Stimulated activated CD4-positive, alpha-beta T cell treated with anti-CD3 and anti-CD28 coated beads, Interleukin-2, amount 100 ng/mL, for 4 hours (primary cell): ENCODE results near the gene AGMO.

Source experiments
- DNase-seq: peaks from one replicate; pipeline ENCODE4 v3.0.0-alpha.2; 2020; ENCODE audit warnings: low read depth

Gene AGMO

DNA sequence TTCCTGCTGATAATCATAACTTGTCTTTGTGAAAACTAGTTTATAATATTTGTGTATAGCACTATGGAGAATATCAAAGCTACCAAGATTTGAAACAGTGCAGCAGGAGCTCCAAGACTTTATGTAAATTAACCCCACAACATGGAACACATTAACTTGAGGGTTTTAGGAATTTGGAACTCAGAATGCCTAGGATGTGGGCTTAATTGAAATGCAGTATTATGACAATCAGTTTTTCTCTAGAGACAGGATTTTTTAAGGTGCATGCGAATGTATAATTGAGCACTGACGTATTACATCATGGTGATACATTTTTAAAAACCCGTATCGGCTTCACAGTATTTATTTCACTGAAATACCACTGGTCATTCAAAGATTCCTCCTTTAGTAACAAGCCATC, 346.2 kb downstream of the AGMO start:
- no peak for DNase-seq

DNA sequence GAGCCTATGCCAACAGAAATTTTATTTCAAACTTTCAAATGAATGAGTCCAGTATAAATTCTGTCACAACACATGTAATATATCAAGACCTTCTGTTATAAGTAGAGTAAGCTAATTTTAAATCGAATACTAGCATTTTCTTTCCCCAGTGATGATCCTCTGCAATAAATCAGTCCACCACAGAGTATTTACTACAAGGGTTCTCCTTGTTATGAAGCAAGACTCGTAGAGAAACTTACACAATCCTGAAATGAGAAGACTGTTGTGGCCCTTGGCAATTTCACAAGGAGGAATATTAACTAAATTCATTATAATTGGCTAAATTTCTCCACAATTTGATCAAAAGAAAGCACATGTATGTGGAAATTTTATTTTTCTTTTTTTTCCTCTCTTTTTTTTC, 346.8 kb downstream of the AGMO start:
- DNase-seq = no peak

DNA sequence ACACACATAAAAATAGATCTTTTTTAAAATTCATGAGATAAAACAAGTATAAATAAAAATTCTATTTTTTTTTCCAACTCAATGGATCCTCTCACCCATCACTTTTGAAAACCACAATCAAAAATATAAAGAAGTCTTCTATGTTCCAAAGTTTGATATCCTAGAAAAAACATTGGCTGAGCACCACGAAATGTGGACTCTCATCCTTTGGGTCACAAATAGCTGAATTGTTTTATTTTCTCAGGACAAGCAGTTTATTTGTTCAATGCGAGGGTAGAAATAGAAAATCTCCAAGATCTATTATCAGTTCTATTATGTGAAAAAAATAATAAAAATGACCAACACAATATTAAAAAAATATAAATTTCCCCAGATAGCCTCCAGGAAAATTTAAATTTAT, 348.7 kb downstream of the AGMO start:
- no peak for DNase-seq

DNA sequence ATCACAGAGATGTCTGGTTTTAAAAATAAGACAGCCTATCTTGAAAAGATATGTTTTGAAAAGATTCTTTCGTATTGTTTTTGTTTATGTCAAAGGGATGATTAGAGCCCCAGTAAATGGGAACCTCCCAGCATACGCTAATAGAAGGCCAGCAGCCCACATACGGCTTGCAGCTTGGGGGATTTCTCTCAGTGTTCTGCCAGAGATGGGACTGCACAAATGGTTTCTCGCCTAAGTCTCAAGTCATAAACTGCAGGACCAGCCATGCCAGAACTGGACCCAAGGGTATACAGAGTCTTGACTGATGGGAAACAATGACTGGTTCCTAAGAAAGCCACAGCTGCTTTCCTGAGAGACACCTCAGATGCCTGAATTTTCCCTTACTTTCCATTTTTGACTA, 352.4 kb downstream of the AGMO start:
- DNase-seq = no peak

DNA sequence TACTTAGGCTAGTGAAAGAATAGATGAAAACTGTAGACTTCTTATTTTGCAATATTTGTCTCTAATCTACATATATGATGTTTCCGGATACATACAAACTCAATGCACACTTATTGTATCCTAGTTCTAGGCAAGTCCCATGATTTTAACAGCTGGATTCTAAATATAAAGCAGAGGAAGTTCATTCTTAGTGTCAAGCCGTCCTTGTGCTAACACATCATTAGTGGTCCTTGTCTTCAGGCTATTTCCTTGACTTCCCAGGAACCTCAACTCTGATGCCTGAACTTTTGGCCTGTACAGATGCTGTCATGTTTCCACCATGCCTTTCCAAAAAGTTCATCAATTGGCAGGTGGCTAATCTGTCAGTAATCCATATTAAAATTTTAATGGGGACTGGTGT, 357.4 kb downstream of the AGMO start:
- no peak for DNase-seq

DNA sequence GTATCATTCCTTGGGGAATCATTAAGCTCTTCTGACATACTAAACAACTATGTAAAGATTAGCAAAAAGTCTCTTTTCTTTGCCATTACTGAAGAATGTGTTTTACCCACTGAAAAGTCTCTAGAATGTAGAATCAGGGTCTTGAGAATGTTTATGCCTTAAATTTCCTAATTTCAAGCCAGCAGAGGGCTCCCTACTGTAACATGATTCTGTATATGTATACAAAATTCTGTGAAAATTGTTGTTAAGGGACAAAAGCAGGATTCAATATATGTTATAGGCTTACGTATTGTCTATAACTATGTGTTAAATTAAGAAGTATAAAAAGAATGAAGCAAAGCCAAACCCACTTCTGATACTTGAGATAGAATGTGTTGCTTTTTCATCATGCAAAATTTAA, 362.3 kb downstream of the AGMO start:
- no peak for DNase-seq

DNA sequence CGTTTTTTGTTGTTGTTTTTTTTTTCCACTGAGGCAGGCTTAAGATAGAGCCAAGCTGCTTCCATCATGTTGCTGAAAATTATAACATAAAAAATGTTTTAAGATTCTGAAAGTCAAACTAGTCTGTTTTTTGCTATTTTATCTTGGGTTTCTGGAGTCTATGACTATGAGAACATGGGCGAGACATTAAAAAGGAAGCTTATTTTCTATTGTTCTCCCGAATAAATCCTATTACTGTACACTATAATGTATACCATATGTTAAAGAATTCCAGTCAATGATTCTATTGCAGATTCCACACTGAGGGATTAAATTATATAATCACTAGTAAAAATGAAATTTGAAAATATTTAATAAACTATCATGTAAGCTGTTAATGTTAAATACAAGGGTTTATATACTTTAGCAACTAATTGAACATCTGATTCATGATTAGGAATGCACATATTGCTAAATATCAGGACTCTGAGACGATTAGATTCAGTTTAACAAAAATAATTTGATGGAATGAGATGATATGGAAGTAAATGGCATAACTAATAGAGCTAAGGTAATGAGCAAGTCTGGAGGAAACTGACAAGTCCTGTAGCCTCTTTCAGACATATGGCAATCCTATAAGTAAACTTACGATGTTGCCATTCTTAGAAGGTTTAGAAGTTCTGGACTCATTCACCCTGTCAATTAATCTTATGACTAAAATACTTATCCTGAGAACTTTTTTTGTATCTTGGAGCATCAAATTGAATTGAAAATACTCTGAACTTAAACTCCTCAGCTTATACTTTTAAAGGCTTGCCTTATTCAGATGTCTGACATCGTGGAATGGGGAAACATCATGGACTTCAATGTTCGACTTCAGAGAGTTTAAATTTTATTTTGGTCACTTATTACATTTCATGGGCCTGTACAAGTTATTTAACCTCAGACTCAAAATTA, 364.5 kb downstream of the AGMO start:
- DNase-seq = no peak

DNA sequence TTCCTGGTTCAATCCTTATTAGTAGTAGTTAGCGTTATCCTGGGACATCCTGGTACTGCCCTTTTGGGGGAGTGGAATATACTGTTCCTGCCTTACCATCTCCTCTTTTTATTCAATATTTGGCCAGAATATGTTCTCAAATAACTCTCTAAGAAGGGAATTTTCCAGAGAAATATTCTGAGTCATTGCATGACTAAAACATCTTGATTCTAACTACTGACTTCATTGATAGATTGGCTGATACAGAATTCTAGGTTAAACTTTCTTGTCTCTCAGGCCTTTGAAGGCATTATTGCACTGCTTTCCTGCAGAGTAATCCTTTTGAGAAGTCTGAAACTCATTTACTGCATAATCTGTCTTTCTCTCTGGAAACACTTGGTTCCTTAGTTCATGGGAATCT, 383.8 kb downstream of the AGMO start:
- no peak for DNase-seq

DNA sequence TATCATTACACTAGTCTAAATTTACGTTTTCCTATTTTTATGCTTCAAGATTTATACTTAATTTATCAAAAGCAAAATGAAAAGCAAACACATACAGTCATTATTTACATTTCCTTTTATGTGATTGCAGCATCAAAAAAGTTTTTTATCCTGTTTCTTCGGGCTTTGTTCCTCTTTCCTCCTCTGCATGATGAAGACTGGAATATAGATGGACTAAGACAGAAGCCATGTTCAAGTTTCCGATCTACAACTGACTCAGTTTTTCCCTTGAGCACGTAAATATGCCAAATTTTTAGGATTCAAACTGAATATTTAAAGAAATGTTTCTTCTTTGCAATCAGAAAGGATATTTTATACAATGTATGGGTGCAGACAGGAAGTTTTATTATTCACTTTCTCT, 385.7 kb downstream of the AGMO start:
- DNase-seq = no peak

DNA sequence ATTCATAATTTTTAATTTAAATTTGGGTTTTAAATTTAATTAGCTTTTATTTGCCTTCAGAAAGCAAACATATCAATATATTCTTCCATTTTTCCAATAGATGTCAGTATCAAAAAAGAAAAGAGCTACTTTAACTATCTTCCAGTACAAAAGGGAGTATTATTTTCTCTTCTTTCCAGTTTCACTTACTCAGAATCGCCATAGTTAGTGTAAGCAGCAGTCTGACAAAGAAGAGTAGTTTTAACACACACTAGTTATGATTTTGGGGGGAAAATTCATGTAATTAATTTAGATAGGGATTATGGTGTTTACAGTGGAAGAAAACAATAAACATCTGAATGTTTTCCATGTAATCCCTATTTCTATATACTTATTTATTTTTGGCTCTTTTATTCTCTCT, 386.7 kb downstream of the AGMO start:
- DNase-seq = no peak

DNA sequence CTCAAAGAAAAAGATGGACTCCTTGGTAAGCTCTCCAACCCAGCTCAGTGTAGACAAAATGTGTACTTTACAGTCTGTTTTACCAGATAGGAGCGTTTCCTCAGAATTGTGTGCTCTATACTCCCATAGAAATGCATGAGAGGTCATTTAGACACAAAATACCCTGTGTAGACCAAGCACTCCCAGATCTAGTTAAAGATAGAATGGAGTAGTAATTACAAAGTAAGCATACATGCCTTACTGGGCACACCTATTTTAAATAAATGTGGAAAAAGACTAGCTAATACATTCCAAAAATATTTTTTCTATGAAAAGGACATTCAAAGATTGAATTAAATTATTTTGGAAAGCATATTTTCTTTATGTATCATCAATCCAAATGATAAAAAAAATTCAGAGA, 387.3 kb downstream of the AGMO start:
- DNase-seq = no peak

DNA sequence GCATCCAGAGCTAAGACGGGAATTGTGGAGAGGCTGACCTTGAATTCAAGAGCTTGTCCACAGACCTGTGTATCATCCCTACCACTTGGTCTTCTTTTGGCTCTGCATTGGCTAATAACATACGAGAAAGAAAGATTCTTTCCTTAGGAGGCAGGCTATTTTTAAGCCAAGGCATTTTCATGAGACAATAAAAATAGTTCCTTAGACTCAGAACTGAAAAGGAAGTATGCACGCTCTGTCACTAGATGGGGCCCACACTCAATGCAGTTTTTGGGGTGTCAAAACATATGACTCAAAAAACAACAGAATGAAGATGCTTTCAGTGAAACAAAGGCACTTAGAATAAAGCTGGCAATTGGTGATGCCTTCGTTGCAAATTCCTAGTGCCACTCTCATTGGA, 393.3 kb downstream of the AGMO start:
- DNase-seq = no peak

DNA sequence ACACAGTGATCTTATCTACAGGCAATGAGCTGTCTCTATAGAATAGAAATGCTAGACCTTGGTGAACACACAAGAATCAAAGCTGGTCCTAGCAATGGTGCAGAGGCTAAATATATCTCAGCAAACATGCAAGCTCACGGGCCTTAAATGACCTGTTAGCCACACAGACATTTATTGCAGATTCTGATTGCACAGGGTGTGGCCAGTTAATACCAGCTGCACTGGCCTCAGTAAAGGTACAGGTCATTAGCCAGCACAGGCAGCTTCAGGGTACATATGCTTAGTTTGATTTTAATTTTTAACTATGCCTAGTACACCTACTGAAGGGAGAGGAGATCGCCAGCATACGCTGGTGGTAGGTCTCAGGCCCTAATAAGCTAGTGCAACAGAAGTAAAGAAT, 393.9 kb downstream of the AGMO start:
- DNase-seq = no peak

DNA sequence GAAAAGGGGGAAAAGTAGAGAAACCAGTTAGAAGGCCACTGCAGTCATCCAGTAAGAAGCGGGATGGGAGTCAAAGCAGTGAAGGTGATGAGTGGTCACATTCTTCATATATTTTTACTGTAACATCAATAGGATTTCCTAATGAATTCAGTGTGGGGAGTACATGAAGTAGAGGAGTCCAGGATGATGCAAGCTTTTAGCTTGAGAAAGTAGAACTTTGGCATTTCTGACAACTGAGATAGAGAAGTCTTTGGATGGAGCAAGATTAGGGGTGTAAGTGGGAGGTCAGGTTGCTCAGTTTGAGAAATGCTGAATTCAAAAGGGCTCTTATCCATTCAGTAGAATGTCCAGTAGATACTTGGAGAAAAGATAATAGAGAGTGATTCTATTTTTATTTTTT, 395.2 kb downstream of the AGMO start:
- no peak for DNase-seq

DNA sequence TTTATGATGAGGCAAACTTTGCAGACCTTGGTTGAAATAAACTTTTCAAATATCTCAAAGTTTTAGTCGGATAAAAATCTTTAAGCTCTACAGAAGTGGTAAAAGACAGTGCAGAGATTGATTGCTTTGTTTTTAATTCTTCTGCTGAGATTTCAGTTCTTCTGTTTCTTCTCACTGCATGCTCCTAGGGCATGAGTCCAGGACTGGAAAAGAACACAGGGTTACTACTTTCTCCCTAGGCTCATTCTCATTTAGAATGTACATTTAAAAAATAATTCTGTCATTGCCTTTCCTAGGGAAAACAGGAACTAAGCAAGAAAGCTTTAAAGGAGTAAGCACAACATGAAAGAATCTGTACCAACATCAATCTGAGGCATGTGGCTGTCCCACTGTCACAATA, 402.6 kb downstream of the AGMO start:
- DNase-seq = no peak

DNA sequence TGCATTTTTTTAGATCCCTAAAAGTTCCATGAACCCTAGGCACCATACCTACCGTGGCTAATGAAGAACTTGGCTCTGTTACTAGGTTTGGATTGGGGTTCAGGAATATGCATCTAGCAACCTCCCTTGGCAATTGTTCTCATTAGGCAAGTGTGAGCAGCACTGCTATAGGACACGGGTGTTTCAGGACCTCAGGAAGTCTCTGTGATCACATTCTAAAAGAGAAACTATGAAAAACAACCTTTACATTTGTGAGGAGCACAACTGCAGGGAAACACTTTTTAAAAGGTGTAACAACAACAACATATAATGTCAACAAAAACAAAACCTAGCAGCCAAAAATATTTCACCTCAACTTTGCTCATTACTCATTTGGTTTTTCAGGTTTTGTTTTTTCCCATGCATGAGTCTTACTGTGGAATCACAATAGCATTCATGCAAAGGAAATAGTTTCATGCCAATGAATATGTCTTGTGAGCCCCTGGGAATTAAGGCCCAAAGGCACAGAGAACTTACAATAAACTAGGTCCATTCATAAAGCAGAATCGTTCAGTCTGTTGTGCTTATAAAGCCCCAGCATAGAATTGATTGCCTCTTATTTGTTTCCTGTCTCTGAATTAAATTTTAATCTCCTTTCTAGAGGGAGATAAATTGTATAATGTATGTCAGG, 403.5 kb downstream of the AGMO start:
- DNase-seq = no peak
